D721Med (cell line): ENCODE results near the gene TIAL1.
"Not testable (repeated sequence)": the region's sequence is repeated elsewhere in the genome, so short reads cannot be mapped to it uniquely, and the experiment has no call there.

Source experiments
- DNase-seq: peaks from one replicate; pipeline ENCODE4 v3.0.0; 2011; ENCODE audit warnings: low spot score; ENCODE audit not compliant: insufficient read length
- FAIRE-seq: peaks from 2 replicates; lab custom pipeline; 2011; peaks lifted over from hg19 to GRCh38; lab: Jason Lieb, UNC
- CTCF ChIP-seq: IDR thresholded peaks from 2 replicates; pipeline ENCODE4 v1.5.1; 2012; ENCODE audit warnings: mild to moderate bottlenecking, control low read depth; ENCODE audit not compliant: insufficient read depth; ENCODE audit errors: missing control alignments

TIAL1 gene

GRCh38 chr10:119625570-119626280 is 29.0 kb upstream of the TIAL1 start:
- no peak for TF ChIP-seq CTCF
- FAIRE-seq, result no peak
- no peak for DNase-seq

GRCh38 chr10:119621078-119621384 is 24.3 kb upstream of the TIAL1 start:
- TF ChIP-seq CTCF, result no peak
- no peak for DNase-seq
- no peak for FAIRE-seq

GRCh38 chr10:119620241-119621077 is 23.7 kb upstream of the TIAL1 start:
- FAIRE-seq (no peak), DNase-seq (no peak)
- no peak for TF ChIP-seq CTCF

- not testable (repeated sequence) for FAIRE-seq, DNase-seq
Measured at GRCh38 chr10:119619811-119620210, 23.0 kb upstream of the TIAL1 start.

GRCh38 chr10:119619215-119619614 is 22.5 kb upstream of the TIAL1 start:
- no peak for TF ChIP-seq CTCF
- DNase-seq, result no peak
- FAIRE-seq, result no peak

- no peak for FAIRE-seq
- TF ChIP-seq CTCF, result no peak
- no peak for DNase-seq
Measured at GRCh38 chr10:119616882-119617570, 20.3 kb upstream of the TIAL1 start.

GRCh38 chr10:119614686-119615085 is 17.9 kb upstream of the TIAL1 start:
- DNase-seq, result no peak
- no peak for FAIRE-seq
- TF ChIP-seq CTCF, result no peak
